MM.1S (cell line): ENCODE measurements around the gene TBC1D5.

Experiments
- DNase-seq: peaks from one replicate; pipeline ENCODE4 v3.0.0-alpha.2; 2015
- H2AFZ ChIP-seq: fragments of 300-600 bp; sonication (generic); 2 replicates; pipeline ENCODE4 v1.6.0; 2016; ENCODE audit warnings: antibody characterized with exemption, low read length
- H3F3A ChIP-seq: fragments of 300-600 bp; sonication (generic); 2 replicates; pipeline ENCODE4 v1.6.1; 2016; ENCODE audit warnings: mild to moderate bottlenecking, antibody characterized with exemption, low read length, moderate library complexity, mixed read lengths; ENCODE audit not compliant: insufficient read depth
- H3K27ac ChIP-seq: fragments of 300-600 bp; sonication (generic); 2 replicates; pipeline ENCODE4 v1.5.1; 2016; ENCODE audit warnings: mild to moderate bottlenecking, low read length
- H3K27me3 ChIP-seq: fragments of 300-600 bp; sonication (generic); replicated peaks from 2 replicates; pipeline ENCODE4 v1.6.0; 2016; ENCODE audit warnings: low read length; ENCODE audit not compliant: insufficient read depth
- H3K36me3 ChIP-seq: fragments of 300-600 bp; sonication (generic); replicated peaks from 2 replicates; pipeline ENCODE4 v1.6.1; 2016; ENCODE audit warnings: mild to moderate bottlenecking, low read length, mixed read lengths; ENCODE audit not compliant: insufficient read depth
- H3K4me1 ChIP-seq: fragments of 300-600 bp; sonication (generic); 2 replicates; pipeline ENCODE4 v1.6.1; 2016; ENCODE audit warnings: low read length, mixed read lengths
- H3K4me2 ChIP-seq: fragments of 300-600 bp; sonication (generic); 2 replicates; pipeline ENCODE4 v1.6.0; 2016; ENCODE audit warnings: low read depth, low read length
- H3K4me3 ChIP-seq: fragments of 300-600 bp; sonication (generic); 2 replicates; pipeline ENCODE4 v1.5.1; 2016; ENCODE audit warnings: low read length, mixed read lengths
- H3K79me2 ChIP-seq: fragments of 300-600 bp; sonication (generic); 2 replicates; pipeline ENCODE4 v1.6.1; 2016; ENCODE audit warnings: mixed run types, low read length, mixed read lengths
- H3K9ac ChIP-seq: fragments of 300-600 bp; sonication (generic); 2 replicates; pipeline ENCODE4 v1.6.1; 2016; ENCODE audit warnings: low read length, mixed read lengths
- H3K9me2 ChIP-seq: fragments of 300-600 bp; sonication (generic); replicated peaks from 2 replicates; pipeline ENCODE4 v1.6.1; 2016; ENCODE audit warnings: mild to moderate bottlenecking, low read length, mixed read lengths; ENCODE audit not compliant: insufficient read depth
- H3K9me3 ChIP-seq: fragments of 300-600 bp; sonication (generic); replicated peaks from 2 replicates; pipeline ENCODE4 v1.6.1; 2016; ENCODE audit warnings: mild to moderate bottlenecking, low read length, mixed read lengths; ENCODE audit not compliant: insufficient read depth
- H4K20me1 ChIP-seq: fragments of 300-600 bp; sonication (generic); 2 replicates; pipeline ENCODE4 v1.6.1; 2016; ENCODE audit warnings: mild to moderate bottlenecking, low read length, moderate library complexity, mixed read lengths; ENCODE audit not compliant: insufficient read depth
- EZH2 ChIP-seq: fragments of 300-600 bp; sonication (generic); optimal IDR thresholded peaks from 2 replicates; pipeline ENCODE3; 2017; ENCODE audit warnings: low read depth, mild to moderate bottlenecking, antibody characterized with exemption, low read length, mixed read lengths
- EZH2phosphoT487 ChIP-seq: fragments of 300-600 bp; sonication (generic); IDR thresholded peaks from 2 replicates; pipeline ENCODE4 v1.6.1; 2018; ENCODE audit warnings: antibody characterized with exemption, low read length
- TF ChIP-seq, protein P1 (sequence below): fragments of 300-600 bp; sonication (generic); IDR thresholded peaks from 2 replicates; pipeline ENCODE4 v1.5.1; 2016; ENCODE audit warnings: antibody characterized with exemption, low read length, mixed read lengths

Gene TBC1D5

DNA sequence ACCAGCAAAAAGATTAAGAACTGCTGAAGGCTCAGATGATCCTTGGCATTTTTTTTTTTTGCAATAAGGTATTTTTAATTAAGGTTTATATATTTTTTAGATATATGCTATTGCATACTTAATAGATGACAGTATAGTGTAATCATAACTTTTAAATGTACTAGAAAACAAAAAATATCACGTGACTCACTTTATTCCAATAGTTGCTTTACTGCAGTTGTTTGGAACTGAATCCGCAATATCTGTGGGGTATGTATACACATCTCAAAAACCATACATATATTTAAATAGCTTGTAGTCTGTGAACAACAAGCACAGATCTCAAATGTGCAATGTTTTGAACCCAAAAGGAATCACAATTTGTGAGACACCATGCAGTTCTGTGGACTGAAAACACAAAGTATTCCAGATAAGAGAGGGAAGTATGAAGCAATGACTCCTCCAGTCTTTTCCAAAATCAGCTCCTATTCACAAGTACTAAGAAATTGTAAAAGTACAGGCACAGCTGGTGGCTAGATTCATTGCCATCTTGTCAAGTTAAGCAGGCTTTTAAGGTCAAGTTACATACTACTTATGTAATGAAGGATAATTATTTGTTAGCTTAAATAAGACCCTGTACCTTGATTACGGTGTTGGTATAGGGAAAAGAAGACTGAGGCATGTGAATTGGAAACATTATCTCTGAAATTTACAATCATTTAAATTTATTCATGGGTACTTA, 331.1 kb downstream of the TBC1D5 start:
- no peaks in the 10 kb centered on the region for H3K4me1 ChIP-seq
- no peaks in the 10 kb centered on the region for H3K79me2 ChIP-seq
- TF ChIP-seq EZH2phosphoT487 (no peak), EZH2 (no peak)
- TF ChIP-seq, protein P1, sequence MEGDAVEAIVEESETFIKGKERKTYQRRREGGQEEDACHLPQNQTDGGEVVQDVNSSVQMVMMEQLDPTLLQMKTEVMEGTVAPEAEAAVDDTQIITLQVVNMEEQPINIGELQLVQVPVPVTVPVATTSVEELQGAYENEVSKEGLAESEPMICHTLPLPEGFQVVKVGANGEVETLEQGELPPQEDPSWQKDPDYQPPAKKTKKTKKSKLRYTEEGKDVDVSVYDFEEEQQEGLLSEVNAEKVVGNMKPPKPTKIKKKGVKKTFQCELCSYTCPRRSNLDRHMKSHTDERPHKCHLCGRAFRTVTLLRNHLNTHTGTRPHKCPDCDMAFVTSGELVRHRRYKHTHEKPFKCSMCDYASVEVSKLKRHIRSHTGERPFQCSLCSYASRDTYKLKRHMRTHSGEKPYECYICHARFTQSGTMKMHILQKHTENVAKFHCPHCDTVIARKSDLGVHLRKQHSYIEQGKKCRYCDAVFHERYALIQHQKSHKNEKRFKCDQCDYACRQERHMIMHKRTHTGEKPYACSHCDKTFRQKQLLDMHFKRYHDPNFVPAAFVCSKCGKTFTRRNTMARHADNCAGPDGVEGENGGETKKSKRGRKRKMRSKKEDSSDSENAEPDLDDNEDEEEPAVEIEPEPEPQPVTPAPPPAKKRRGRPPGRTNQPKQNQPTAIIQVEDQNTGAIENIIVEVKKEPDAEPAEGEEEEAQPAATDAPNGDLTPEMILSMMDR, result no peak
- no peak for DNase-seq
- H3K9me3 ChIP-seq, result no peaks in the 10 kb centered on the region
- no peaks in the 10 kb centered on the region for H3K36me3 ChIP-seq
- H3K9ac ChIP-seq, result no peak overlapping the region
- H4K20me1 ChIP-seq, result no peaks in the 10 kb centered on the region
- H3K4me3 ChIP-seq, result no peak overlapping the region
- H3K27ac ChIP-seq, result no peak overlapping the region
- no peak overlapping the region for H2AFZ ChIP-seq
- H3K4me2 ChIP-seq, result no peak overlapping the region
- no peaks in the 10 kb centered on the region for H3F3A ChIP-seq
- no peaks in the 10 kb centered on the region for H3K27me3 ChIP-seq
- H3K9me2 ChIP-seq, result no peaks in the 10 kb centered on the region

DNA sequence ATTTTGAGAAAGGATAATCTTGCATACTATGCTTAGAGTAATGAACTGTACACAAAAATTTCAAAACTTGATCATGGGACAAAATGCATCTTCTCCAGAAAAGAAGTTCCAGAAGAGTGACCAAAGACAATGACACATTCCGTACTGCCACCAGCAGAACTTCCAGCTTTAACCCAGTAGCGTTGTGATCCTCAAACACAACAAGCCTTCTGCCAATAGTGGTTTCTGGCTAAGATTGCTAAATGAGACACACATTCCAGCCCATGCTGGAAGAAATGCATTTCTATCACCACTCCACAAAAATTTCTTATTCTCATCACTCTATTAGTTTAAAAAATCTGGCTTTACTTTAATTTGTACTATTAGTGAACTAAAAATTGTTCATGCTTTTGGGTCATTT, 334.9 kb downstream of the TBC1D5 start:
- Histone ChIP-seq H3K9me3 (no peaks in the 10 kb centered on the region), H3K79me2 (no peaks in the 10 kb centered on the region), H3K9ac (no peak overlapping the region), H3K27me3 (no peaks in the 10 kb centered on the region), H3K36me3 (no peaks in the 10 kb centered on the region), H3K4me3 (no peak overlapping the region), H3K27ac (no peak overlapping the region), H4K20me1 (no peaks in the 10 kb centered on the region), H2AFZ (no peak overlapping the region), H3K9me2 (no peaks in the 10 kb centered on the region), H3K4me1 (no peaks in the 10 kb centered on the region), H3K4me2 (no peak overlapping the region), H3F3A (no peaks in the 10 kb centered on the region)
- DNase-seq, result no peak
- no peak for TF ChIP-seq EZH2
- TF ChIP-seq, protein P1, result no peak
- no peak for TF ChIP-seq EZH2phosphoT487

DNA sequence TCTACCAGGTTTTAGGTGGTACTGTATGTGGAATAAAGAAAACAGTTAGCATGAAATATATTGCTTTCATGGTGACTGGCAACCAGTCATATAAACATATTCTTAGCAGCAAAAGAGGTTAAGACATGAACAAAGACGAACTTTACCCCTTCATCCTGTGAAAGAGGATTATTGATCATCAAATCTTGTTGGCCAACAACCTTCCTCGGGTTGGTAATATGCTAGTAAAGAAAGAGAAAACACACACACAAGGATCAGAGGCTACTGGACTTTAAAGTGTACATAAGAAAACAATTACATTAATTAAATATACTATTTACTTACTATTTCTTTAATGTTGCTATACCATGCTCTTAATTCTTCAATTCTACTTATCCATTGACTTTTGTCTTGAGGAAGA, 337.9 kb downstream of the TBC1D5 start:
- Histone ChIP-seq H3K9ac (no peak overlapping the region), H3F3A (no peaks in the 10 kb centered on the region), H3K4me2 (no peak overlapping the region), H3K79me2 (no peaks in the 10 kb centered on the region), H3K36me3 (no peaks in the 10 kb centered on the region), H3K4me3 (no peak overlapping the region), H4K20me1 (no peaks in the 10 kb centered on the region), H3K27me3 (no peaks in the 10 kb centered on the region), H3K27ac (no peak overlapping the region), H3K4me1 (peaks cover 4% of the 10 kb centered on the region; the same call in 1 of the 2 replicates), H2AFZ (no peak overlapping the region), H3K9me2 (no peaks in the 10 kb centered on the region), H3K9me3 (no peaks in the 10 kb centered on the region)
- no peak for DNase-seq
- no peak for TF ChIP-seq EZH2
- TF ChIP-seq EZH2phosphoT487, result no peak
- TF ChIP-seq, protein P1, result no peak
